H9 (cell line): ENCODE results near the gene GALNT15. TPM values are rescaled to one million over a fixed set of nuclear protein-coding genes. Genes with fewer than 3 reads are reported as not detected.

Experiments used
- DNase-seq: peaks from one replicate; pipeline ENCODE4 v3.0.0-alpha.2; 2017
- H2AFZ ChIP-seq: one replicate; pipeline ENCODE4 v1.6.1; 2013; ENCODE audit warnings: mild to moderate bottlenecking, low read length, control low read depth, moderate library complexity
- H2AK5ac ChIP-seq: 2 replicates; pipeline ENCODE4 v1.6.1; 2013; ENCODE audit warnings: low read length, control low read depth, mixed read lengths; ENCODE audit not compliant: insufficient read length
- H2BK120ac ChIP-seq: one replicate; pipeline ENCODE4 v1.6.1; 2013; ENCODE audit warnings: low read depth, mild to moderate bottlenecking, low read length, control low read depth, inconsistent platforms; ENCODE audit not compliant: poor library complexity, severe bottlenecking
- H2BK12ac ChIP-seq: 2 replicates; pipeline ENCODE4 v1.6.1; 2013; ENCODE audit warnings: low read length, control low read depth, mixed read lengths, low read depth; ENCODE audit not compliant: insufficient read length
- H2BK15ac ChIP-seq: 2 replicates; pipeline ENCODE4 v1.6.1; 2013; ENCODE audit warnings: low read depth, low read length, control low read depth
- H2BK20ac ChIP-seq: one replicate; pipeline ENCODE4 v1.6.1; 2013; ENCODE audit warnings: low read depth, mild to moderate bottlenecking, low read length, control low read depth, inconsistent platforms; ENCODE audit not compliant: poor library complexity, severe bottlenecking
- H2BK5ac ChIP-seq: 2 replicates; pipeline ENCODE4 v1.6.1; 2013; ENCODE audit warnings: low read length, control low read depth, mixed read lengths; ENCODE audit not compliant: insufficient read length
- H3K14ac ChIP-seq: 2 replicates; pipeline ENCODE4 v1.6.1; 2013; ENCODE audit warnings: low read length, control low read depth; ENCODE audit not compliant: insufficient read depth
- H3K18ac ChIP-seq: 2 replicates; pipeline ENCODE4 v1.6.1; 2013; ENCODE audit warnings: low read depth, mild to moderate bottlenecking, mixed read lengths, low read length, control low read depth; ENCODE audit not compliant: insufficient read length
- H3K23ac ChIP-seq: 2 replicates; pipeline ENCODE4 v1.6.1; 2013; ENCODE audit warnings: low read length, control low read depth, mixed read lengths, low read depth; ENCODE audit not compliant: insufficient read length
- H3K23me2 ChIP-seq: 2 replicates; pipeline ENCODE4 v1.6.1; 2013; ENCODE audit warnings: low read depth, mild to moderate bottlenecking, mixed read lengths, low read length, control low read depth; ENCODE audit not compliant: insufficient read length, poor library complexity, severe bottlenecking
- H3K27ac ChIP-seq: 2 replicates; pipeline ENCODE4 v1.5.1; 2013; ENCODE audit warnings: low read length, control low read depth, mixed read lengths, low read depth; ENCODE audit not compliant: insufficient read length
- H3K27me3 ChIP-seq: 2 replicates; pipeline ENCODE4 v1.6.1; 2013; ENCODE audit warnings: low read length, control low read depth, inconsistent platforms; ENCODE audit not compliant: insufficient read depth
- H3K4ac ChIP-seq: 2 replicates; pipeline ENCODE4 v1.6.1; 2013; ENCODE audit warnings: low read depth, mild to moderate bottlenecking, control low read depth, inconsistent platforms, low read length, moderate library complexity
- H3K4me1 ChIP-seq: 2 replicates; pipeline ENCODE4 v1.6.1; 2013; ENCODE audit warnings: low read length, control low read depth, inconsistent platforms; ENCODE audit not compliant: insufficient read depth
- H3K4me2 ChIP-seq: 2 replicates; pipeline ENCODE4 v1.6.1; 2013; ENCODE audit warnings: low read length, control low read depth, mixed read lengths; ENCODE audit not compliant: insufficient read length, insufficient read depth
- H3K56ac ChIP-seq: 2 replicates; pipeline ENCODE4 v1.6.1; 2013; ENCODE audit warnings: low read depth, mild to moderate bottlenecking, mixed read lengths, low read length, control low read depth; ENCODE audit not compliant: insufficient read length
- H3K79me1 ChIP-seq: 2 replicates; pipeline ENCODE4 v1.6.1; 2013; ENCODE audit warnings: low read depth, mild to moderate bottlenecking, moderate library complexity, low read length, control low read depth, inconsistent platforms; ENCODE audit not compliant: insufficient read depth, poor library complexity, severe bottlenecking
- H3K79me2 ChIP-seq: 2 replicates; pipeline ENCODE4 v1.6.1; 2013; ENCODE audit warnings: low read length, control low read depth, inconsistent platforms; ENCODE audit not compliant: insufficient read depth
- H3K9ac ChIP-seq: 2 replicates; pipeline ENCODE4 v1.6.1; 2013; ENCODE audit warnings: low read length, control low read depth, mixed read lengths; ENCODE audit not compliant: insufficient read length; ENCODE audit errors: extremely low read depth
- H3K9me3 ChIP-seq: one replicate; pipeline ENCODE4 v1.6.1; 2013; ENCODE audit warnings: low read depth, low read length, inconsistent platforms; ENCODE audit not compliant: control insufficient read depth
- H3T11ph ChIP-seq: one replicate; pipeline ENCODE4 v1.6.1; 2013; ENCODE audit warnings: mild to moderate bottlenecking, low read length, control low read depth, inconsistent platforms
- H4K20me1 ChIP-seq: one replicate; pipeline ENCODE4 v1.6.1; 2013; ENCODE audit not compliant: control insufficient read depth, insufficient read length, insufficient read depth
- H4K5ac ChIP-seq: 2 replicates; pipeline ENCODE4 v1.6.1; 2013; ENCODE audit warnings: low read depth, mild to moderate bottlenecking, mixed read lengths, low read length, control low read depth; ENCODE audit not compliant: insufficient read length
- H4K8ac ChIP-seq: replicated peaks from 2 replicates; pipeline ENCODE4 v1.6.1; 2013; ENCODE audit warnings: low read length, control low read depth, mixed read lengths, low read depth; ENCODE audit not compliant: insufficient read length
- H4K91ac ChIP-seq: 2 replicates; pipeline ENCODE4 v1.6.1; 2013; ENCODE audit warnings: low read depth, mild to moderate bottlenecking, moderate library complexity, mixed read lengths, low read length, control low read depth; ENCODE audit not compliant: insufficient read length
- H3K27ac Mint-ChIP-seq, 3 experiments: 2 replicates in 2 of 3; 3 replicates in 1 of 3; pipeline ENCODE4 v1.8.0; 2020 to 2021; ENCODE audit warnings: mixed read lengths in 3 of 3, mild to moderate bottlenecking in 1 of 3, moderate library complexity in 1 of 3
- H3K27me3 Mint-ChIP-seq: 2 replicates; pipeline ENCODE4 v1.8.0; 2021; ENCODE audit warnings: low read depth, mild to moderate bottlenecking, moderate library complexity, mixed read lengths
- H3K36me3 Mint-ChIP-seq, 3 experiments: 2 replicates in 2 of 3; 3 replicates in 1 of 3; pipeline ENCODE4 v1.8.0; 2020 to 2021; ENCODE audit warnings: low read depth in 3 of 3, mixed read lengths in 3 of 3; ENCODE audit not compliant: insufficient read depth in 1 of 3
- H3K4me1 Mint-ChIP-seq, 2 experiments: 2 replicates each; pipeline ENCODE4 v1.8.0; 2020; ENCODE audit warnings: mixed read lengths in 2 of 2
- H3K4me3 Mint-ChIP-seq, 2 experiments: 2 replicates in 1 of 2; 3 replicates in 1 of 2; pipeline ENCODE4 v1.8.0; 2020 to 2021; ENCODE audit warnings: mild to moderate bottlenecking in 2 of 2, mixed read lengths in 2 of 2, moderate library complexity in 1 of 2
- H3K9me3 Mint-ChIP-seq, 2 experiments: 2 replicates in 1 of 2; 3 replicates in 1 of 2; pipeline ENCODE4 v1.8.0; 2020; ENCODE audit warnings: mild to moderate bottlenecking in 2 of 2, mixed read lengths in 2 of 2, moderate library complexity in 1 of 2
- WGBS: extraction: QIAGEN DNeasy Blood & Tissue Kit; methylation state at CpG from one replicate; pipeline ENCODE4 v1.1.7; 2013; ENCODE audit warnings: missing lambda C conversion rate, low lambda C conversion rate, mixed read lengths; ENCODE audit not compliant: insufficient read length; ENCODE audit errors: extremely low coverage; 5-methylcytosine and 5-hydroxymethylcytosine counted together
- total RNA-seq: library from RNA; stranded (reverse); gene quantifications from 2 replicates; pipeline ENCODE4 v1.2.1, GENCODE V29; 2021
- TF ChIP-seq, protein P1 (sequence below): fragments of 200-600 bp; sonication (generic); conservative IDR thresholded peaks from 3 replicates; pipeline ENCODE4 v1.8.0; 2021; ENCODE audit warnings: antibody characterized with exemption, mild to moderate bottlenecking

GALNT15 gene
- total RNA-seq, 1 experiment from 2014 or later: 0.04 TPM

DNA sequence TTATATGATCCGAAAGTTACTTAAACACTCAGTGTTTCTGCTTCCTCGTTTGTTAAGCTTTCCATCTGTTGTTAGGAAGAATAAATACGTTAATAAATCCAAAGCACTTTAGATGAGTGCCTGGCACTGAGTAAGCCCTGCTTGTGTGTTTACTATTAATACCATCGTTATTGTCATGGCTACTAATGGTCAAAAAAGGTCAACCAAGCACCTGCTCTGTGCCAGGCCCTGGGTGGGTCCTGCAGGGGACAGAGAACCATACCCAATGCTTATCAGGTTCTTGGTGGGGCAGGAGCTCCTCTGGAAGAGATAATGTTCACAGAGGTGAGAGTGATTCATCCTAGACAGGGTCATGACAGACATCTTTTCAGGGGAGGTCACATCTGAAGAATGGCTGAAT, 39.9 kb downstream of the GALNT15 start:
- H3K27me3 ChIP-seq: no peaks in the 10 kb centered on the region
- Mint-ChIP-seq H3K4me1 (no peaks in the 10 kb centered on the region), H3K27ac (no peak overlapping the region), H3K9me3 (no peaks in the 10 kb centered on the region), H3K27me3 (peaks cover 19% of the 10 kb centered on the region), H3K4me3 (no peak overlapping the region), H3K36me3 (no peaks in the 10 kb centered on the region)
- H3K14ac ChIP-seq: no peak overlapping the region
- no peak overlapping the region for H4K5ac ChIP-seq
- H4K20me1 ChIP-seq: no peaks in the 10 kb centered on the region
- H2BK12ac ChIP-seq: no peak overlapping the region
- no peaks in the 10 kb centered on the region for H3K79me2 ChIP-seq
- H3K9ac ChIP-seq: no peak overlapping the region
- no peak overlapping the region for H2BK20ac ChIP-seq
- no peak overlapping the region for H4K8ac ChIP-seq
- H3K23me2 ChIP-seq: no peaks in the 10 kb centered on the region
- H3K23ac ChIP-seq: no peak overlapping the region
- H2BK120ac ChIP-seq: no peak overlapping the region
- no peaks in the 10 kb centered on the region for H3K9me3 ChIP-seq
- no peaks in the 10 kb centered on the region for H3K4me1 ChIP-seq
- H3T11ph ChIP-seq: no peak overlapping the region
- no peak overlapping the region for H2AK5ac ChIP-seq
- H2BK15ac ChIP-seq: no peak overlapping the region
- no CpG with 5 or more reads among the region's 4 CpGs for WGBS
- H2BK5ac ChIP-seq: no peak overlapping the region
- no peak overlapping the region for H2AFZ ChIP-seq
- no peak overlapping the region for H3K27ac ChIP-seq
- H3K79me1 ChIP-seq: no peaks in the 10 kb centered on the region
- no peak overlapping the region for H3K56ac ChIP-seq
- TF ChIP-seq, protein P1, sequence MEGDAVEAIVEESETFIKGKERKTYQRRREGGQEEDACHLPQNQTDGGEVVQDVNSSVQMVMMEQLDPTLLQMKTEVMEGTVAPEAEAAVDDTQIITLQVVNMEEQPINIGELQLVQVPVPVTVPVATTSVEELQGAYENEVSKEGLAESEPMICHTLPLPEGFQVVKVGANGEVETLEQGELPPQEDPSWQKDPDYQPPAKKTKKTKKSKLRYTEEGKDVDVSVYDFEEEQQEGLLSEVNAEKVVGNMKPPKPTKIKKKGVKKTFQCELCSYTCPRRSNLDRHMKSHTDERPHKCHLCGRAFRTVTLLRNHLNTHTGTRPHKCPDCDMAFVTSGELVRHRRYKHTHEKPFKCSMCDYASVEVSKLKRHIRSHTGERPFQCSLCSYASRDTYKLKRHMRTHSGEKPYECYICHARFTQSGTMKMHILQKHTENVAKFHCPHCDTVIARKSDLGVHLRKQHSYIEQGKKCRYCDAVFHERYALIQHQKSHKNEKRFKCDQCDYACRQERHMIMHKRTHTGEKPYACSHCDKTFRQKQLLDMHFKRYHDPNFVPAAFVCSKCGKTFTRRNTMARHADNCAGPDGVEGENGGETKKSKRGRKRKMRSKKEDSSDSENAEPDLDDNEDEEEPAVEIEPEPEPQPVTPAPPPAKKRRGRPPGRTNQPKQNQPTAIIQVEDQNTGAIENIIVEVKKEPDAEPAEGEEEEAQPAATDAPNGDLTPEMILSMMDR: no peak
- no peak overlapping the region for H3K4me2 ChIP-seq
- no peak for DNase-seq
- no peak overlapping the region for H3K18ac ChIP-seq
- H3K4ac ChIP-seq: no peak overlapping the region
- H4K91ac ChIP-seq: no peak overlapping the region
